Measurements from ENCODE around the gene POU2F1. TPM values are rescaled to one million over a fixed set of nuclear protein-coding genes. Genes with fewer than 3 reads are reported as not detected.

Gene POU2F1
- total RNA-seq, 1 donor from 2014 or later: 68.0 TPM

- H3K27ac ChIP-seq: no peak overlapping the region
- H4K20me1 ChIP-seq (ENCODE audit: low read depth): no peaks in the 10 kb centered on the region
- DNase-seq (ENCODE audit: low spot score): no peak
- Mint-ChIP-seq H3K36me3 (no peaks in the 10 kb centered on the region), H3K4me1 (peaks cover 33% of the 10 kb centered on the region), H3K27me3 (ENCODE audit: insufficient read depth, low read depth) (peaks cover 6% of the 10 kb centered on the region), H3K4me3 (peak overlapping the region; percentile 74), H3K9me3 (no peaks in the 10 kb centered on the region), H3K27ac (no peak overlapping the region)
- peaks cover 26% of the 10 kb centered on the region for H3F3A ChIP-seq (ENCODE audit: low read depth)
- H3K36me3 ChIP-seq: no peaks in the 10 kb centered on the region
- peak overlapping the region; percentile 94 for H3K4me2 ChIP-seq
- peak overlapping the region; percentile 71 for H2AFZ ChIP-seq (replicated peaks)
- H3K9me3 ChIP-seq (ENCODE audit: low read depth): no peaks in the 10 kb centered on the region
- no peaks in the 10 kb centered on the region for H3K79me2 ChIP-seq (ENCODE audit: low read depth)
- H3K4me1 ChIP-seq: peaks cover 15% of the 10 kb centered on the region
- H3K9ac ChIP-seq: no peak overlapping the region
- TF ChIP-seq EZH2 (IDR thresholded peaks at IDR 0.05) (no peak), EZH2phosphoT487 (IDR thresholded peaks at IDR 0.05) (no peak), CTCF (IDR thresholded peaks at IDR 0.05) (no peak)
- H3K4me3 ChIP-seq: peak overlapping the region; percentile 73
- peaks cover 47% of the 10 kb centered on the region for H3K27me3 ChIP-seq
These were observed 233.7 kb downstream of the POU2F1 start for GRCh38 chr1:167454304-167454893.

- H3K4me1 ChIP-seq: peaks cover 15% of the 10 kb centered on the region
- peak overlapping the region; percentile 73 for H3K4me3 ChIP-seq
- Mint-ChIP-seq H3K4me1 (peaks cover 33% of the 10 kb centered on the region), H3K36me3 (no peaks in the 10 kb centered on the region), H3K27me3 (ENCODE audit: insufficient read depth, low read depth) (peaks cover 6% of the 10 kb centered on the region), H3K9me3 (no peaks in the 10 kb centered on the region), H3K27ac (no peak overlapping the region), H3K4me3 (peak overlapping the region; percentile 74)
- H3K27me3 ChIP-seq: peaks cover 47% of the 10 kb centered on the region
- peaks cover 26% of the 10 kb centered on the region for H3F3A ChIP-seq (ENCODE audit: low read depth)
- H3K79me2 ChIP-seq (ENCODE audit: low read depth): no peaks in the 10 kb centered on the region
- TF ChIP-seq EZH2phosphoT487 (IDR thresholded peaks at IDR 0.05) (no peak), EZH2 (IDR thresholded peaks at IDR 0.05) (peak; percentile 32)
- H3K9me3 ChIP-seq (ENCODE audit: low read depth): no peaks in the 10 kb centered on the region
- H4K20me1 ChIP-seq (ENCODE audit: low read depth): no peaks in the 10 kb centered on the region
- H2AFZ ChIP-seq (replicated peaks): peak overlapping the region; percentile 71
- peak; percentile 70 for DNase-seq (ENCODE audit: low spot score)
- no peak overlapping the region for H3K27ac ChIP-seq
- H3K36me3 ChIP-seq: no peaks in the 10 kb centered on the region
- no peak overlapping the region for H3K9ac ChIP-seq
- H3K4me2 ChIP-seq: peak overlapping the region; percentile 94
These were observed 234.5 kb downstream of the POU2F1 start for GRCh38 chr1:167454894-167455785.

GRCh38 chr1:167455786-167456446 lies 235.2 kb downstream of the POU2F1 start:
- H3K4me1 Mint-ChIP-seq: peaks cover 32% of the 10 kb centered on the region
- Histone ChIP-seq H3K4me3 (peak overlapping the region; percentile 73), H3K27ac (no peak overlapping the region), H3F3A (ENCODE audit: low read depth) (peaks cover 26% of the 10 kb centered on the region), H3K4me2 (peak overlapping the region; percentile 94), H2AFZ (replicated peaks) (peak overlapping the region; percentile 71), H3K27me3 (peaks cover 47% of the 10 kb centered on the region), H3K36me3 (no peaks in the 10 kb centered on the region), H3K79me2 (ENCODE audit: low read depth) (no peaks in the 10 kb centered on the region), H4K20me1 (ENCODE audit: low read depth) (no peaks in the 10 kb centered on the region), H3K4me1 (peaks cover 15% of the 10 kb centered on the region), H3K9ac (no peak overlapping the region), H3K9me3 (ENCODE audit: low read depth) (no peaks in the 10 kb centered on the region)
- H3K27me3 Mint-ChIP-seq (ENCODE audit: insufficient read depth, low read depth): peaks cover 4% of the 10 kb centered on the region
- peak; percentile 56 for DNase-seq (ENCODE audit: low spot score)
- peak overlapping the region; percentile 85 for H3K27ac Mint-ChIP-seq
- H3K9me3 Mint-ChIP-seq: no peaks in the 10 kb centered on the region
- no peaks in the 10 kb centered on the region for H3K36me3 Mint-ChIP-seq
- TF ChIP-seq EZH2phosphoT487 (IDR thresholded peaks at IDR 0.05) (no peak), CTCF (IDR thresholded peaks at IDR 0.05) (no peak), EZH2 (IDR thresholded peaks at IDR 0.05) (no peak)
- peak overlapping the region; percentile 75 for H3K4me3 Mint-ChIP-seq

All from neural progenitor cell (in vitro differentiated cells).